GM21367 (cell line): ENCODE data around the gene C5orf24.
"Not testable (repeated sequence)": the region's sequence is repeated elsewhere in the genome, so short reads cannot be mapped to it uniquely, and the experiment has no call there.

Experiments used
- ATAC-seq: cut with Tn5 transposase; IDR thresholded peaks from one replicate; pipeline ENCODE4 v1.9.1; 2021; ENCODE audit not compliant: unreplicated experiment

Gene C5orf24

DNA sequence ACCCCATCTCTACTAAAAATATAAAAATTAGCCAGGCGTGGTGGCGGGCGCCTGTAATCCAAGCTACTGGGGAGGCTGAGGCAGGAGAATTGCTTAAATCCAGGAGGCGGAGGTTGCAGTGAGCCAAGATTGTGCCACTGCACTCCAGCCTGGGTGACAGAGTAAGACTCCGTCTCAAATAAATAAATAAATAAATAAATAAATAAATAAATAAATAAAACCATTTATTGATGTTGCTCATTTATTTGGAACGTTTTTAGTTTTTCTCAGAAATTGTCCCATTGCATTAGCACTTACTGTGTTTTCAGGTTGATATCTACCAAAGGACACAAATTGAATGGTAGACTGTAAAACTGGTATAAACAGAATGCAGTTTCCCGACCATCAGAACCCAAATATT lies 10.7 kb downstream of the C5orf24 start:
- ATAC-seq = not testable (repeated sequence)

DNA sequence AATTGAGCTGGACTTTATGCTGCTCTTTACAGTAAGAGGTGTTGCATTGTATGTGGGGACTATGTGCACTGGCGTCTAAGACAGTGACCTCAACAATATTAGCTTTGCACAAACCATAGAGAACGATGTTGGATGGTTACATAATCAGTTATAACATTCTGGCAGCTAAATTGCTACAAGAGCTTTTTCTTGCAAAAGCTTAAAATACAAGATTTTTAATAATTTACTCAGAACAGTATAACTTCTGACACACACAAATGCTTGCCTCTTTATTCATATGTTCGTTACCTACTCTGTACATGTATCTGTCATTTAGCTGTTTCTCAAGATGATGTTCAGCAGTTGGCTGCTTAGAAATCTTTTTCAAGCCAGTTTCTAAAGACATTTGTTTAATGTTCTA lies 11.6 kb downstream of the C5orf24 start:
- no peak for ATAC-seq

DNA sequence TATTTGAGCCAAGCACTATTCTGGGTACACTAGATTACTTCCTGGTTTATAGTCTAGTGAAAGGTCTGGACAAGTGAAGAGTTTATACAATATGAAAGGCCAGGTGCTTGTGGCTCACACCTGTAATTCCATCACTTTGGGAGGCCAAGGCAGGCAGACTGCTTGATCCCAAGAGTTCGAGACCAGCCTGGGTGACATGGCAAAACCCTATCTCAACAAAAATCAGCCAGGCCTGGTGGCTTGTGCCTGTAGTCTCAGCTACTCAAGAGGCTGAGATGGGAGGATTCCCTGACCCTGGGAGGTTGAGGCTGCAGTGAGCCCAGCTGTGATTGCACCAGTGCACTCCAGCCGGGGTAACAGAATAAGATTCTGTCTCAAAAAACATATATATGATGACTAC lies 18.9 kb downstream of the C5orf24 start:
- ATAC-seq = no peak

DNA sequence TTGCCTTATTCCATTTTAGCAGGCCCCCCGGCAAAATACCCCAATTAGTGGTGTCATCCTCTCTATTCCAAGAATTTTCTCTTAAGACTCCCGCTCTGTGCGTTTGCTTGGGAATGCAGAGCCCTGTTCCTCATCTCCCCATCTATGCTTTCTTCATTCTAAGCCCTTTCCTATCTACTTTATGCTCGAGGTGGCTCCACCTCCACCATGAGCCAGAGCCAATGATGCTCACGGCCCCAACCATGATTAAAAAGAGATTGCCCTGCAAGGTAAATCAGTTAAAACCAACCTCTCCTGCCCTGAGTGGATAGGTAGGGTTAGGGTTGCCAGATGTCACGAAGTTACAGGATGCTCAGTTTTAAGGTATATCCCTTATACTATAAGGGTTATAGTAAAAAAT lies 27.7 kb downstream of the C5orf24 start:
- ATAC-seq = no peak

DNA sequence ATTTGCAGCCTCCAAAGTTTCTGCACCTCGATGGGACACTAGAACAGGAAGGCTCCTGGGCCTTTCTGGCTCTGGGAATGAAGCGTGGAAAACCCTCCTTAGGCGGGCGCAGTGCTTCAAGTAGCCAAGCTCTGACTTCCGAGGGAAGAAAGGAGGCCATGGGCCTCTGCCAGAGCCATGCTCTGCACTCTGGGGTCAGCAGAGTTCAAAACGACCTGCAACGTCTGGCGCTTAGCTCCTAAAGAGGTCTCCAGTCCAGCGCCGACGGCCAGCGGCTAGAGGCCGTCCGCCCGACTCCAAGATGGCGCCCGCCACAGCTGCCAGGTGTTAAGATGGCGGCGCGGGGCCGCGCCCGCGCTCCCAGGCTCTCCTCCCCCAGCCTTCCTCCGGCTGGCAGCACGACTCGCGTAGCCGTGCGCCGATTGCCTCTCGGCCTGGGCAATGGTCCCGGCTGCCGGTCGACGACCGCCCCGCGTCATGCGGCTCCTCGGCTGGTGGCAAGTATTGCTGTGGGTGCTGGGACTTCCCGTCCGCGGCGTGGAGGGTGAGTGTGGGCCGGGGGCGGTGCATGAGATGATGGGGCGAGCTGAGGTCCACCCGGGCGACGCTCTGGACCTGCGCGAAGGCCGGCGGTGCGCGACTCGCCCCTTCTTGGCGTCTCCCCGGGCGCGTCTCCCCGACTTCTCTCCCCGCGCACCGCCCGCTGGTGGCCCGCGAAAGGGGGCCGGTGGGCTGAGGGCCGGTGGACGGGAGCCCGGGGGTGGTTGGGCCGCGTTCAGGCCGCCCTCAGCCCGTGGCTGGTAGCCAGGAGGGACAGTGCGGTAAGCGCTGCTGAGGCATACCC lies 28.4 kb downstream of the C5orf24 start, which contains the start of gene TXNDC15:
TSS of gene TXNDC15 (plus strand) at position 385 of the 844 bp plus-strand sequence. CDS start at position 442, 57 bp downstream.
- peak; percentile 74 for ATAC-seq

DNA sequence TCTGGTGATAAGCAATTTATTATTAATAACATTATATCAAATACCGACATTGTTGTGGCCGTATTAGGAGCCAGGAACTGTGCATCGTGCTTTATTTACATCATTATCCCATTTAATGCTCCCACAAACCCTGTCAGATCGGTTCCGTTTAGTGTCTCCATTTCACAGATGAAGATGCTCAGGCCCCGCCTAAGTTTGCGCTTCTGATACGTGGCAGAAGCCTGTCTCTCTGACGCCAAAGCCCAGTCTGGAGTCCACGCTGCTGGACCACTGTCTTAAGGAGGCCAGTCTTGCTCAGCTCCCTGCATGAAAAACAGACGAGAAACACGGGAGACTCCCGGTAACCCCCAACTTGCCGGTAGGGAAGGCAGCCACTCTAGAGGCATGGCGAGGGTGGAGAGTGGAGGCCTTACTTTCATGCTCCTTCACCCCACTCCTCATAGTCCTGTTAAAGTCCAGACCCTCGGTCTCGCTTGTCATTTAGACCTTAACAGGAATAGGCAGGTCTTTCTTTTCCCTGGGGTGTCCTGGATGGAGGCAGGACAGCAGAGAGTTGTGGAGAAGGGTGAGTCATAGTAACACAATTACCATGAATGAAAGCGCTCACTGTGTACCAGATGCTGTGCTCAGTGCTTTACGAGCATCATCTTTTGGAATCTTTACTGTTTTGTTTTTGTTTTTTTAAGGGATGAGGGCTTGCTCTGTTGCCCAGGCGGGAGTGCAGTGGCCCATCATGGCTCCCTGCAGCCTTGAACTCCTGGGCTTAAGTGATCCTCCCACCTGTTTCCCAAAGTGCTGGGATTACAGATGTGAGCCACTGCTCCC lies 29.3 kb downstream of the C5orf24 start:
- no peak for ATAC-seq

DNA sequence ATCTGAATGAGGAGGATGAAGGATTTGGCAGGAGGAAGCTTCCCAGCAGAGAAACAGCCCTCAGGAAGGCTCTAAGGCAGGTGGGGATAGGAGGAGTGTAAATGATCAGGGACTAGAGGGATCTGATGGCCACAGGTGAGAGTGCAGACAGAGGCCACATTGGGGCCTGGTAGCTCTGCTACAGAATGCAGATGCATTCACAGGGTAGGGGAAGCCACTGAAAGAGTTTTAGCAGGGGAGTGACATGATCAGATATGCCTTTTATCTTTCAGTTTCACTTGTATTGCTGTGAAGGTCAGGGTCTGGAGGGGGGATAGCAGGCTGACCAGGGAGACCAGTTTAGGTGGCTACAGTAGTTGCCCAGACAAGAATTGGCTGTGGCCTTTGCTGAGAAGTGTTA lies 31.4 kb downstream of the C5orf24 start:
- ATAC-seq = no peak

DNA sequence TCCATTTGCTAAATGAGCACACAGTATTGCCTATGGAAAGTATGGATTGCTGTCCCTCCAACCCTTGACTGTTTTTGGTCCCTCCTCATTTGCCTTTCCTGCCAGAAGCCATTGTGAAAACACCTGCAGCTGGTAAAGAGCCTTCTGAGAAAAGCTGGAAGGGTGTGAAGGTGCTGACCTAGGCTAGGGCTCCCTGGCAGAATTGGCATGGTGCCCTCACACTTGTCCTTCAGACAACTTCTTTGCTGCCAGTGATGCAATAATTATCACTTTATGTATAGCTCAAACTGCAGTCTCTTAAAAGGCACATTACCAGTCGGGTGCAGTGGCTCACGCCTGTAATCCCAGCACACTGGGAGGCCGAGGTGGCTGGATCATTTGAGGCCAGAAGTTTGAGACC lies 32.6 kb downstream of the C5orf24 start:
- no peak for ATAC-seq

DNA sequence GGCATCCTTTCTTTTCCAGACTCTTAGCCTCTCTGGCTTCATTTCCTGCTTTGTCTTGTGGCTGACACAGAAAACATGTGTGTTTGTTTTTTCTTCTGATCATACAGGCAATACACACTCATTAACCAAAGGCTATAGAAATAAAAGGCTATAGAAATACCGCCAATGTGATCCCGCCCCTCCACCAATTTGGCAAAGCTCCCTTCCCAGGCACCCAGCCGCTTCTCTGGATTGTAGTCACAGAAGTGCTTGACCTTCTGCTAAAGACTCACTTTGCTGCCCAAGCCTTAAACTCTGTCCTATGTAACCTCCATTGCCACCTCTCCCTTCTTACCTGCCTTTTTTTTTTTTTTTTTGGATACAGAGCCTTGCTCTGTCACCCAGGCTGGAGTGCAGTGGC lies 33.7 kb downstream of the C5orf24 start:
- ATAC-seq = no peak

DNA sequence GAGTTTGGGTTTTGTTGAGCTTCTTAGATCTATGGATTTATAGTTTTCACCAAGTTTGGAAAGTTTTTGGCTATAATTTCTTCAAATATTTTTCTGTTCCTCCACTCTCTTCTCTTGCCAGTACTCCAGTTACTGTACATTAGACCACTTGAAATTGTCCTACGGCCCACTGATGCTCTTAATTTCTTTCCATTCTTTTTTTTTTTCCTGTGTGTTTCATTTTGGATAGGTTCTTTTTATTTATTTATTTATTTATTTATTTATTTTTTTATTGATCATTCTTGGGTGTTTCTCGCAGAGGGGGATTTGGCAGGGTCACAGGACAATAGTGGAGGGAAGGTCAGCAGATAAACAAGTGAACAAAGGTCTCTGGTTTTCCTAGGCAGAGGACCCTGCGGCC lies 35.2 kb downstream of the C5orf24 start:
- ATAC-seq = not testable (repeated sequence)

DNA sequence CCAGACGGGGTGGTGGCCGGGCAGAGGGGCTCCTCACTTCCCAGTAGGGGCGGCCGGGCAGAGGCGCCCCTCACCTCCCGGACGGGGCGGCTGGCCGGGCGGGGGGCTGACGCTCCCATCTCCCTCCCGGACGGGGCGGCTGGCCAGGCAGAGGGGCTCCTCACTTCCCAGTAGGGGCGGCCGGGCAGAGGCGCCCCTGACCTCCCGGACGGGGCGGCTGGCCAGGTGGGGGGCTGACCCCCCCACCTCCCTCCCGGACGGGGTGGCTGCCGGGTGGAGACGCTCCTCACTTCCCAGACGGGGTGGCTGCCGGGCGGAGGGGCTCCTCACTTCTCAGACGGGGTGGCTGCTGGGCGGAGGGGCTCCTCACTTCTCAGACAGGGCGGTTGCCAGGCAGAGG lies 35.9 kb downstream of the C5orf24 start:
- ATAC-seq = not testable (repeated sequence)

DNA sequence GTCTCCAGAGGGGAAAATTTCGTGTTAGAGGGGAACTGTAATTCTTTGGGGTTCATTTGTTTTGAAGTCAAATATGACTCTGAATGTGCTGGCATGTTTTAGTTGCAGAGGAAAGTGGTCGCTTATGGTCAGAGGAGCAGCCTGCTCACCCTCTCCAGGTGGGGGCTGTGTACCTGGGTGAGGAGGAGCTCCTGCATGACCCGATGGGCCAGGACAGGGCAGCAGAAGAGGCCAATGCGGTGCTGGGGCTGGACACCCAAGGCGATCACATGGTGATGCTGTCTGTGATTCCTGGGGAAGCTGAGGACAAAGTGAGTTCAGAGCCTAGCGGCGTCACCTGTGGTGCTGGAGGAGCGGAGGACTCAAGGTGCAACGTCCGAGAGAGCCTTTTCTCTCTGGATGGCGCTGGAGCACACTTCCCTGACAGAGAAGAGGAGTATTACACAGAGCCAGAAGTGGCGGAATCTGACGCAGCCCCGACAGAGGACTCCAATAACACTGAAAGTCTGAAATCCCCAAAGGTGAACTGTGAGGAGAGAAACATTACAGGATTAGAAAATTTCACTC lies 41.9 kb downstream of the C5orf24 start:
- no peak for ATAC-seq

DNA sequence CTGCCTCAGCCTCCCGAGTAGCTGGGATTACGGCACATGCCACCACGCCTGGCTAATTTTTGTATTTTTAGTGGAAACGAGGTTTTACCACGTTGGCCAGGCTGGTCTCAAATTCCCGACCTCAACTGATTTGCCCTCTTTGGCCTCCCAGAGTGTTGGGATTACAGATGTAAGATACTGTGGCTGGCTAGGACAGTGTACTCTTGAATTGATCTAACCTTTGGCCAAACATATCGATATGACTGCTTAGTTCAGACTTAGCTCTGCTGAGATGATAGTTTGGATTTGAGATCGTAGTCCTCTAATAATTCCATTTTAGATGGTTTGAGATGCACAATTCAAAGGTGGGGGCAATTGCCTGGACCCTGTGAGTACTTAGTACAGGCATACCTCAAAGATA lies 43.6 kb downstream of the C5orf24 start:
- ATAC-seq = no peak

DNA sequence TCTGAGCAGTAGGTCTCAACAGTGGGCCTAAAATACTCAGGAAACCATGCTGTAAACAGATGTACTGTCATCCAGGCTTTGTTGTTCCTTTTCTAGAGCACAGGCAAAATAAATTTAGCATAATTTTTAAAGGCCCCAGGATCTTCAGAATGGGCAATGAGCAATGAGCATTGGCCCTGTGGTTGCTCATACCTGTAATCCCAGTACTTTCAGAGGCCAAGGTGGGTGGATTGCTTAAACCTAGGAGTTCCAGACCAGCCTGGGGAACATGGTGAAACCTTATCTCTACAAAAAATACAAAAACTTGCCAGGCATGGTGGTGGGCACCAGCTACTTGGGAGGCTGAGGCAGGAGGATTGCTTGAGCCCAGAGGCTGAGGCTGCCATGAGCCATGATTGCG lies 45.7 kb downstream of the C5orf24 start:
- no peak for ATAC-seq

DNA sequence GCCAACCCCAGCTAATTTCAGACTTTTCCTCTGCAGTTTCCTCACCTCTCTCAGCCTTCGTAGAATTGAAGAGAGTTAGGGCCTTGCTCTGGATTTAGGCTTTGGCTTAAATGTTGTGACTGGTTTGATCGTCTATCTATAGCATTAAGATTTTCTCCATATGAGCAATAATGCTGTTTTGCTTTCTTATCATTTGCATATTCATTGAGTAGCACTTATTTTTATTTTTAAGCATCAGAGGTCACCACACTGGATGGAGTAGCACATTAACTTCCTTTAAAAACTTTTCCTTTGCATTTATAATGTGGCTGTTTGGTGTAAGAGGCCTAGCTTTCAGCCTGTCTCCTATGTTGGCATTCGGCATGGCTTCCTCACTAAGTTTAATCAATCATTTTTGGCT lies 46.5 kb downstream of the C5orf24 start:
- ATAC-seq = no peak

DNA sequence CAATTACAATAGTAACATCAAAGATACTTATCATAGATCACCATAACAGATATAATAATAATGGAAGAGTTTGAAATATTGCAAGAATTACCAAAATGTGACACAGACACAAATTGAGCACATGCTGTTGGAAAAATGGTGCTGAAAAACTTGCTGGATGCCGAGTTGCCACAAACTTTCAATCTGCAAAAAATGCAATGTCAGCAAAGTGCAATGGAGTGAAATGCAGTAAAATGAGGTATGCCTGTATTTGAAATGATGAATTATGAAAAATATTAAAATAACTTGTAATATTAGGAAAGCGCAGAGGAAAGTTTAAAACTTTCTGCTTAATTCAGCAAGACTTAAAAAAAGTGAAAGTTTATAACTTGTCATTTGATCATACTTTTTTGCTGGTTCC lies 47.2 kb downstream of the C5orf24 start:
- no peak for ATAC-seq

DNA sequence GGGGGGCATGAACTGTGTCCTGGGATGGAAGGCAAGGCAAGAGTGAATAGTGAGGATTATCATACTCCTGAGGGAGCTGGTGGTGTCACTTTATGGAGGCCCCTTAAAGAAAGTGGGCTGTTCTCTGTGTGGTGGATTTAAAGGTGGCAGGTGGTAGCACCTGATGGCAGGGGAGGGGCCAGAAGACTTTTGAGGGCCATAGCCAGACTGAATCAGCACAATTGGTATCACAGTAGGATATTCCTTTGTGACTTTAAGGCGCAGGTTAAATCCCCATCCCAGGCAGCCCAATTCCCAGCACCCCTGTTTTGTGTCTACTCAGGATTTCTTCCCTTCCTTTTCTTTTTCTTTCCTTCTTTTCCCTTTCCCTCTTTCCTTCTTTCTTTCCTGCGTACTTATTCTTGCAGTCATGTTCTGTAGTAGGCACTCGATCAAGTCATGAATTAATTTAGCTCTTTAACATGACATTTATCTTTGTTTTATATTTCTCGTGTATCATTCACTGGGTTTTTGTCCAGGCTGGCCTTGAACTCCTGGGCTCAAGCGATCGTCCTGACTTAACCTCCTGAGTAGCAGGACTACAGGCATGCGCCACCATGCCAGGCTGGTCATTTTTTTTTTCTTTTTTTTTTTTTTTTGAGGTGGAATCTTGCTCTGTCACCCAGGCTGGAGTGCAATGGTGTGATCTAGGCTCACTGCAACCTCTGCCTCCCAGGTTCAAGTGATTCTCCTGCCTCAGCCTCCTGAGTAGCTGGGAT lies 48.2 kb downstream of the C5orf24 start:
- ATAC-seq = no peak

DNA sequence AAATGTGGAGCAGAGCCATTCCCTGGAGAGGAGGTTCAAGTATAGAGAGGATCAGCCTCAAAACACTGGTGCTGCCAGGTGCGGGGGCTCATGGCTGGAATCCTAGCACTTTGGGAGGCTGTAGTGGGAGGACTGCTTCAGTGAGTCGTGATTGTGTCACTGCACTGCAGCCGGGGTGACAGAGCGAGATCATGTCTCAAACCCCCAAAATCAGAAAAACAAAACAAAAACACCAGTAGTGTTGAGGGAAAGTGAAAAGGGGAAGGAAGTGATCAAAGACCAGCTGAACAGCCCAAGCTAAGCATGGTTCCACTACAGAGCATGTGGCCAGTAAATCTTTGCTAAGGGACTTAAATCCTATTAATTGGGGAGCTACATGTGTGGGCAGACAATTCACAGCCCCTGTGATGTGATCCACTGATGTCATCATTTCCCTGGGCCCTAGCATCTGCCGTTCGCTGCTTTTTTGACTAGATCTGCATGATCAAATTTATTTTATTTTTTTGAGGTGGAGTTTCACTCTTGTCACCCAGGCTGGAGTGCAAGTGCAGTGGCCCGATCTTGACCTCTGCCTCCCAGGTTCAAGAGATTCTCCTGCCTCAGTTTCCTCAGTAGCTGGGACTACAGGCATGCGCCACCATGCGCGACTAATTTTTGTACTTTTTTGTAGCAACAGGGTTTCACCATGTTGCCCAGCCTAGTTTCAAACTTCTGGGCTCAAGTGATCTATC lies 56.5 kb downstream of the C5orf24 start:
- ATAC-seq = no peak

DNA sequence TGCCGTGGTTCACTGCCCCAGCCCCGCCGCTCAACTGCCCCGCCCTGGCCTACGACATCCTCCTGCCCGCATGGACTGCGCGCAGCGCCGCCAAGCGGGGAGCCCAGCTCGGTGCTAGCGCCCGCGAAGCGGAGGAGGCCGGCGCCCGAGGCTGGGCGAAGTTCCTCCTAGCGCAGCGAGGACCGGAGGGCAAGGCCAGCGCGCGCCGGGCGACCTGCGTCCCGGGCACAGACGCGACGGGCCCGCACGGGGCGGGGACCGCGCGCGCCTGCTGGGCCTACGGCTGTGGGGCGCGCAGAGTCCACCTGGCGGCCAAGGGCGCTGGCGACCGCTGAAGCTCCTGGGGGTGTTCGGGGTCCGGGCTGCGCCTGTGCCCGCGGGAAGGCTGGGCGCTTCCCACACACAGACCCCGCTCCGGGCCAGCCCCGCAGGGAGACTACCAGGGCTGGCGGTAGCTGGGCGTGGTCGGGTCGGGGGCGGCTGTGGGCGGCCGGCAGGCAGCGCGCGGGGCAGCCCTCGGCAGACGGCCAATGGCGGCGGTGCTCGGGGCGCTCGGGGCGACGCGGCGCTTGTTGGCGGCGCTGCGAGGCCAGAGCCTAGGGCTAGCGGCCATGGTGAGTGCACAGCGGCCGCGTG lies 59.0 kb downstream of the C5orf24 start, which contains the start of gene PCBD2:
TSS of gene PCBD2 (plus strand) at position 522 of the 636 bp plus-strand sequence. CDS start at position 531, 9 bp downstream.
- ATAC-seq = peak; percentile 76
